Measurements from ENCODE around the gene SEPTIN7. TPM values are rescaled to one million over a fixed set of nuclear protein-coding genes. Genes with fewer than 3 reads are reported as not detected.

SEPTIN7 gene
- total and polyA plus RNA-seq, 2 of the 13 experiments (the other 11 are each of a cell fraction or from before 2014, with no cell fraction given): 103 to 129 TPM

- H2AFZ ChIP-seq (ENCODE audit: low read length): no peak overlapping the region
- H3K27ac ChIP-seq (ENCODE audit: extremely low read length, insufficient read depth, low read length): no peak overlapping the region
- in situ Hi-C loops (cut with HindIII; ENCODE audit: extremely low pct_ligation_motif_present, low pct_unique_long_range_greater_than_20kb) (no loop called here), intact Hi-C loops (cut with micrococcal nuclease; ENCODE audit: unreplicated experiment) (no loop called here)
- H3K36me3 ChIP-seq (replicated peaks in 1 of 2; ENCODE audit: control insufficient read depth in 1 of 2, insufficient read depth in 2 of 2, low read length in 2 of 2): no peaks in the 10 kb centered on the region
- peaks cover 92% of the 10 kb centered on the region for H3K79me2 ChIP-seq (ENCODE audit: insufficient read depth, low read length)
- no peaks in the 10 kb centered on the region for H3K9me3 ChIP-seq (ENCODE audit: low read length)
- FAIRE-seq: no peak
- ChIA-PET CTCF (ENCODE audit: low intra/inter-chr PET ratio, low total read pairs) (no interaction called here), POLR2A (no interaction called here)
- no peak for ATAC-seq
- H3K4me3 ChIP-seq (replicated peaks in 1 of 3; ENCODE audit: insufficient read depth in 1 of 3, low read depth in 2 of 3, low read length in 3 of 3): no peak overlapping the region
- H3K27me3 ChIP-seq (ENCODE audit: control insufficient read depth in 1 of 2, insufficient read depth in 2 of 2, low read length in 2 of 2): no peaks in the 10 kb centered on the region
- H3K4me2 ChIP-seq (ENCODE audit: low read depth, low read length): no peak overlapping the region
- peaks cover 22% of the 10 kb centered on the region; the same call in 1 of the 2 replicates for H4K20me1 ChIP-seq (ENCODE audit: insufficient read depth, low read length)
- no peak overlapping the region for H3K9ac ChIP-seq (ENCODE audit: insufficient read depth, low read depth, low read length)
- 96% methylated on average over 3 of the region's 3 CpGs for WGBS (ENCODE audit: low lambda C conversion rate)
- BruUV-seq (replicated peaks): no TSS peak
- no peak for DNase-seq (ENCODE audit: low spot score)
- no peak for TF ChIP-seq MLLT10 (CRISPR knock-in tag; IDR thresholded peaks at IDR 0.05)
- TF ChIP-seq ZBTB1 (CRISPR knock-in tag; IDR thresholded peaks at IDR 0.05; ENCODE audit: borderline replicate concordance): no peak
- no peak for TF ChIP-seq ATF6 (CRISPR knock-in tag; conservative IDR thresholded peaks at IDR 0.05)
- TF ChIP-seq CHCHD3 (CRISPR knock-in tag; IDR thresholded peaks at IDR 0.05): no peak
- TF ChIP-seq ZFAT (CRISPR knock-in tag; conservative IDR thresholded peaks at IDR 0.05): no peak
- no peak for TF ChIP-seq SCMH1 (CRISPR knock-in tag; IDR thresholded peaks at IDR 0.05; ENCODE audit: borderline replicate concordance)
- H3K4me1 ChIP-seq (ENCODE audit: insufficient read depth, low read length): peaks cover 17% of the 10 kb centered on the region
Observed at GRCh38 chr7:35823440-35823839, 22.6 kb downstream of the SEPTIN7 start.

- 89% methylated on average over 1 of the region's 1 CpG for WGBS (ENCODE audit: low lambda C conversion rate)
- DNase-seq (ENCODE audit: low spot score) (no peak), FAIRE-seq (no peak), ATAC-seq (no peak)
- Histone ChIP-seq H3K27me3 (ENCODE audit: control insufficient read depth in 1 of 2, insufficient read depth in 2 of 2, low read length in 2 of 2) (no peaks in the 10 kb centered on the region), H3K9ac (ENCODE audit: insufficient read depth, low read depth, low read length) (no peak overlapping the region), H3K4me3 (replicated peaks in 1 of 3; ENCODE audit: insufficient read depth in 1 of 3, low read depth in 2 of 3, low read length in 3 of 3) (no peak overlapping the region), H3K79me2 (ENCODE audit: insufficient read depth, low read length) (peaks cover 85% of the 10 kb centered on the region), H3K4me1 (ENCODE audit: insufficient read depth, low read length) (peaks cover 7% of the 10 kb centered on the region), H3K9me3 (ENCODE audit: low read length) (no peaks in the 10 kb centered on the region), H4K20me1 (ENCODE audit: insufficient read depth, low read length) (peaks cover 17% of the 10 kb centered on the region), H2AFZ (ENCODE audit: low read length) (no peak overlapping the region), H3K27ac (ENCODE audit: extremely low read length, insufficient read depth, low read length) (no peak overlapping the region), H3K36me3 (replicated peaks in 1 of 2; ENCODE audit: control insufficient read depth in 1 of 2, insufficient read depth in 2 of 2, low read length in 2 of 2) (no peaks in the 10 kb centered on the region), H3K4me2 (ENCODE audit: low read depth, low read length) (no peak overlapping the region)
- BruUV-seq (replicated peaks): no TSS peak
- in situ Hi-C loops (cut with HindIII; ENCODE audit: extremely low pct_ligation_motif_present, low pct_unique_long_range_greater_than_20kb): no loop called here
- ChIA-PET POLR2A (no interaction called here), CTCF (ENCODE audit: low intra/inter-chr PET ratio, low total read pairs) (no interaction called here)
- intact Hi-C loops (cut with micrococcal nuclease; ENCODE audit: unreplicated experiment): no loop called here
- no peak for TF ChIP-seq HDAC2 (CRISPR knock-in tag; IDR thresholded peaks at IDR 0.05)
- TF ChIP-seq MTF2 (CRISPR knock-in tag; IDR thresholded peaks at IDR 0.05; ENCODE audit: borderline replicate concordance): no peak
- TF ChIP-seq MTERF4 (CRISPR knock-in tag; IDR thresholded peaks at IDR 0.05): no peak
- TF ChIP-seq FOXP4 (CRISPR knock-in tag; IDR thresholded peaks at IDR 0.05): no peak
- TF ChIP-seq ASH2L (IDR thresholded peaks at IDR 0.05; ENCODE audit: insufficient read length, low read depth, low read length): no peak
- TF ChIP-seq RARG (CRISPR knock-in tag; IDR thresholded peaks at IDR 0.05; ENCODE audit: low read depth): no peak
- no peak for TF ChIP-seq ZNF790 (CRISPR knock-in tag; IDR thresholded peaks at IDR 0.05; ENCODE audit: borderline replicate concordance)
Observed at GRCh38 chr7:35825974-35826373, 25.1 kb downstream of the SEPTIN7 start.

Measured in HepG2 (cell line).